ENCODE measurements around the gene RDX. TPM values are rescaled to one million over a fixed set of nuclear protein-coding genes. Genes with fewer than 3 reads are reported as not detected.

Gene RDX
- total RNA-seq (2012; rRNA removed) (61.1 and 135 TPM in 2 replicates), polyA plus RNA-seq (2012; rRNA removed) (60.9 and 72.4 TPM in 2 replicates), Bru-seq, nascent RNA (percentile 78 among the genes with signal in this experiment), BruChase-seq, experiment 1, labeled RNA remaining after a 6-hour chase (percentile 82 among the genes with signal in this experiment), BruChase-seq, experiment 2, labeled RNA remaining after a 2-hour chase (percentile 76 among the genes with signal in this experiment)
- 4.0 and 24.5 TPM in 2 replicates for polyA plus RNA-seq (2012; cell fraction: cytosol; rRNA removed)
- polyA plus RNA-seq (2012; cell fraction: nucleus; rRNA removed; ENCODE audit: low replicate concordance): 2.4 and 38.2 TPM in 2 replicates
- long read RNA-seq, full-length matches to known transcripts: 16 of 59 reads
- long read RNA-seq, partial matches to known transcripts: 32 of 59 reads
- long read RNA-seq, other reads (novel, unspliced or antisense): 11 of 59 reads

DNA sequence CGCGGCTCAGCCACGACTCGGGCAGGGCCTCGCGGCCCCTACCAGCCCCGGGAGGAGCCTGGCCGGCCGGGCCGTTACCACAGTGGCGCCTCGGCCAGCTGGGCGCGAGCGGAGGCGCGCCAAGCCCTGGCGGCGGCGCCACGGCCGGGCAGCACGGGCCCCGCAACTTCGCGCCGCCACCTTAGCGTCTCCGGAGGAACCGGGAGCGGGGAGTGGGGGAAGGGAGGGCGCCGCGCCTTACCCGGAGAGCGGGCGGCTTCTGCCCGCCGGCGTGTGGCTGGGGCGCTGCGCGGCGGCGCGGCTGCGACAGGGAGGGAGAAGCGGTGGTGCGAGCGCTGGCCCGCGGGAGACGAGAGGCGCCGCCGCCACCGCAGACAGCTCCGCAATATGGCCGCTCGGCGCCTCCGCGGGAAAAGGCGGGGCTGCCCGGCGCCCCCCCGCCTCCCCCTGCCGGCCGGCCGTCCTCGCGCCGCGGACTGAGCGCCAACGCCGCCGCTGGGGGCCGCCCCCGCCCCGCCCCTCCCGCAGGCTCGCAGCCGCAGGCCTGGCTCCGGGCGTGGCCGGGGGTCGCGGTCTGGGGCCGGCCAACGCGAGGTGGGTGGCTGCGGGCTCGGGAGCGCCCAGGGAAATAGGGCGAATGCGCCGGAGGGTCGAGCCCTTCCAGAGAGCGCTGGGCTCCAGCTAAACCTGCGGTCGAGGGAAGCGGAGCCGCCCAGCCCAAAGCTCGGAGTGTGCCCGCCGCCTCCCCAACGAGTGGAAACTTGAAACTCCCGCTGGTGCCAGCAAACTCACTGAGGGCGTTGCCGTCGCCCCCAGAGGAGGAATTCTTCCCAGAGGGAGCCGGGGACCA, at the start of gene RDX:
RDX (minus strand) TSS at position 389 of the 850 bp plus-strand sequence. CDS start 16,922 bp downstream, outside the sequence.
- H3K23ac ChIP-seq (ENCODE audit: low read depth, low read length): peak within 1 kb of the TSS; percentile 89; the same call in 1 of the 2 replicates
- H3K9me3 ChIP-seq (ENCODE audit: control insufficient read depth, insufficient read depth, low read length): no peaks in the 10 kb centered on the region
- peak within 1 kb of the TSS; percentile 72 for H3K56ac ChIP-seq (ENCODE audit: extremely low read depth, insufficient read depth, low read length)
- dilution Hi-C loops (cut with HindIII; ENCODE audit: low sequenced_read_pairs, unreplicated experiment): no loop called here
- H3K79me1 ChIP-seq (ENCODE audit: low read depth in 1 of 2, low read length in 2 of 2): peaks cover 0 to 19% of the 10 kb centered on the region in 2 experiments; a peak in 2 of 4 replicates
- peak within 1 kb of the TSS; percentile 99 for H3K4me3 ChIP-seq (ENCODE audit: insufficient read depth, low read depth, low read length)
- H3K9me1 ChIP-seq (ENCODE audit: insufficient read depth, low read length): peaks cover 4% of the 10 kb centered on the region
- peak within 1 kb of the TSS; percentile 89 for H3K27ac ChIP-seq (ENCODE audit: insufficient read depth, low read length)
- peak within 1 kb of the TSS; percentile 93 for H2BK5ac ChIP-seq (ENCODE audit: low read depth, low read length, poor library complexity, severe bottlenecking)
- BruUV-seq (replicated peaks): no TSS peak
- peak within 1 kb of the TSS; percentile 89 for H2AK9ac ChIP-seq (replicated peaks; ENCODE audit: low read depth, low read length, poor library complexity)
- H3K36me3 ChIP-seq (ENCODE audit: control insufficient read depth, insufficient read depth, low read length): no peaks in the 10 kb centered on the region
- TF ChIP-seq MAZ (IDR thresholded peaks at IDR 0.05; ENCODE audit: borderline replicate concordance, low read depth, low read length) (peak; percentile 68; the same call in 1 of the 2 replicates), BHLHE40 (IDR thresholded peaks at IDR 0.05; ENCODE audit: low read depth, low read length) (peak; percentile 54; the same call in 1 of the 2 replicates), MAFK (IDR thresholded peaks at IDR 0.05; ENCODE audit: low read depth, low read length) (no peak), POLR2A (IDR thresholded peaks at IDR 0.05; ENCODE audit: low read depth, low read length) (peak; percentile 76), RFX5 (IDR thresholded peaks at IDR 0.05; ENCODE audit: low read depth, low read length) (no peak), CHD1 (IDR thresholded peaks at IDR 0.05; ENCODE audit: low read depth, low read length) (no peak), SMC3 (IDR thresholded peaks at IDR 0.05; ENCODE audit: low read depth, low read length) (0 out of 2 replicates have a peak, but pooled peaks have one; percentile 1), MXI1 (IDR thresholded peaks at IDR 0.05; ENCODE audit: borderline replicate concordance, low read depth, low read length) (peak; percentile 61; the same call in 1 of the 2 replicates)
- TF ChIP-seq, protein P1, sequence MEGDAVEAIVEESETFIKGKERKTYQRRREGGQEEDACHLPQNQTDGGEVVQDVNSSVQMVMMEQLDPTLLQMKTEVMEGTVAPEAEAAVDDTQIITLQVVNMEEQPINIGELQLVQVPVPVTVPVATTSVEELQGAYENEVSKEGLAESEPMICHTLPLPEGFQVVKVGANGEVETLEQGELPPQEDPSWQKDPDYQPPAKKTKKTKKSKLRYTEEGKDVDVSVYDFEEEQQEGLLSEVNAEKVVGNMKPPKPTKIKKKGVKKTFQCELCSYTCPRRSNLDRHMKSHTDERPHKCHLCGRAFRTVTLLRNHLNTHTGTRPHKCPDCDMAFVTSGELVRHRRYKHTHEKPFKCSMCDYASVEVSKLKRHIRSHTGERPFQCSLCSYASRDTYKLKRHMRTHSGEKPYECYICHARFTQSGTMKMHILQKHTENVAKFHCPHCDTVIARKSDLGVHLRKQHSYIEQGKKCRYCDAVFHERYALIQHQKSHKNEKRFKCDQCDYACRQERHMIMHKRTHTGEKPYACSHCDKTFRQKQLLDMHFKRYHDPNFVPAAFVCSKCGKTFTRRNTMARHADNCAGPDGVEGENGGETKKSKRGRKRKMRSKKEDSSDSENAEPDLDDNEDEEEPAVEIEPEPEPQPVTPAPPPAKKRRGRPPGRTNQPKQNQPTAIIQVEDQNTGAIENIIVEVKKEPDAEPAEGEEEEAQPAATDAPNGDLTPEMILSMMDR (conservative IDR thresholded peaks at IDR 0.05; ENCODE audit: low read depth, low read length): peak; percentile 22; the same call in 1 of the 2 replicates
- TF ChIP-seq, protein P2, sequence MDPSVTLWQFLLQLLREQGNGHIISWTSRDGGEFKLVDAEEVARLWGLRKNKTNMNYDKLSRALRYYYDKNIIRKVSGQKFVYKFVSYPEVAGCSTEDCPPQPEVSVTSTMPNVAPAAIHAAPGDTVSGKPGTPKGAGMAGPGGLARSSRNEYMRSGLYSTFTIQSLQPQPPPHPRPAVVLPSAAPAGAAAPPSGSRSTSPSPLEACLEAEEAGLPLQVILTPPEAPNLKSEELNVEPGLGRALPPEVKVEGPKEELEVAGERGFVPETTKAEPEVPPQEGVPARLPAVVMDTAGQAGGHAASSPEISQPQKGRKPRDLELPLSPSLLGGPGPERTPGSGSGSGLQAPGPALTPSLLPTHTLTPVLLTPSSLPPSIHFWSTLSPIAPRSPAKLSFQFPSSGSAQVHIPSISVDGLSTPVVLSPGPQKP (IDR thresholded peaks at IDR 0.05; ENCODE audit: borderline replicate concordance, low read depth, low read length): no peak
- H2BK120ac ChIP-seq (ENCODE audit: low read depth, low read length): peak within 1 kb of the TSS; percentile 86
- peak within 1 kb of the TSS; percentile 28 for H2AK5ac ChIP-seq (ENCODE audit: low read depth, low read length)
- H4K8ac ChIP-seq (ENCODE audit: low read depth in 2 of 2, low read length in 2 of 2): peak within 1 kb of the TSS; percentile 38 to 76; a peak in 3 of 4 replicates
- H2BK15ac ChIP-seq (ENCODE audit: low read depth, low read length): no peak within 1 kb of the TSS
- in situ Hi-C loops (cut with MboI; ENCODE audit: low sequenced_read_pairs): no loop called here
- peaks cover 13% of the 10 kb centered on the region for H3K4me1 ChIP-seq (ENCODE audit: control insufficient read depth, insufficient read depth, low read length)
- peak within 1 kb of the TSS; percentile 74 for H3K14ac ChIP-seq (replicated peaks; ENCODE audit: low read depth, low read length)
- CTCF ChIA-PET: interaction anchor here (0.5 to 1.4 kb wide), 5 partner anchors 15 to 1263 kb away, joined by 3 to 4 read pairs (median 3); no protein-coding TSS in a partner anchor
- H3K9ac ChIP-seq (ENCODE audit: low read depth, low read length): peak within 1 kb of the TSS; percentile 77
- peak within 1 kb of the TSS; percentile 95 for H3K4me2 ChIP-seq (ENCODE audit: low read depth, low read length)
- no peaks in the 10 kb centered on the region for H3K27me3 ChIP-seq (ENCODE audit: control insufficient read depth, insufficient read depth, low read length)
- no peak within 1 kb of the TSS for H2BK20ac ChIP-seq (ENCODE audit: low read depth, low read length)
- peak within 1 kb of the TSS; percentile 26 for H4K91ac ChIP-seq (ENCODE audit: insufficient read depth, low read depth, low read length)
- 0% methylated on average over 48 of the region's 113 CpGs; no CpG with 5 or more reads in 1 of the 2 experiments for WGBS, 2 experiments (ENCODE audit: extremely low coverage in 2 of 2, insufficient read length in 1 of 2)
- H2AFZ ChIP-seq (replicated peaks; ENCODE audit: low read length, poor library complexity): peak within 1 kb of the TSS; percentile 98
- DNase-seq: peak; percentile 63
- H3K4ac ChIP-seq (ENCODE audit: low read depth, low read length): peak within 1 kb of the TSS; percentile 68
- peak; percentile 92 for ATAC-seq (ENCODE audit: low read depth)
- H4K20me1 ChIP-seq (ENCODE audit: insufficient read depth, low read length): peaks cover 33% of the 10 kb centered on the region
- intact Hi-C loops (cut with micrococcal nuclease): loop anchor here (1.0 to 5.0 kb wide), 2 partner anchors 71 to 137 kb away; no protein-coding TSS in a partner anchor
- H3K18ac ChIP-seq (ENCODE audit: low read depth, low read length): peak within 1 kb of the TSS; percentile 24
- H4K5ac ChIP-seq (ENCODE audit: low read depth, low read length): peak within 1 kb of the TSS; percentile 65; the same call in 1 of the 2 replicates
- POLR2A ChIA-PET (ENCODE audit: unreplicated experiment): no interaction called here
